GM21528 (cell line): ENCODE data around the gene CCDC80.
A peak's percentile ranks its signal among the peaks of the same experiment; 100 is the strongest.
"Not testable (repeated sequence)": the region's sequence is repeated elsewhere in the genome, so short reads cannot be mapped to it uniquely, and the experiment has no call there.

ENCODE experiments used
- ATAC-seq: cut with Tn5 transposase; IDR thresholded peaks from one replicate; pipeline ENCODE4 v1.9.1; 2021; ENCODE audit warnings: mild to moderate bottlenecking, moderate library complexity; ENCODE audit not compliant: unreplicated experiment, low FRiP score

CCDC80 gene

GRCh38 chr3:112667599-112667998 lies 26.7 kb upstream of the CCDC80 start:
- ATAC-seq: no peak

GRCh38 chr3:112665009-112665408 lies 24.1 kb upstream of the CCDC80 start:
- not testable (repeated sequence) for ATAC-seq

GRCh38 chr3:112656043-112656442 lies 15.1 kb upstream of the CCDC80 start:
- no peak for ATAC-seq

- ATAC-seq: no peak
These were observed 14.0 kb upstream of the CCDC80 start for GRCh38 chr3:112654979-112655378.

- ATAC-seq: no peak
These were observed 13.5 kb upstream of the CCDC80 start for GRCh38 chr3:112654492-112654891.

GRCh38 chr3:112653881-112654300 lies 12.9 kb upstream of the CCDC80 start:
- no peak for ATAC-seq

GRCh38 chr3:112653209-112653871 lies 12.4 kb upstream of the CCDC80 start:
- ATAC-seq: no peak

- ATAC-seq: no peak
These were observed 10.6 kb upstream of the CCDC80 start for GRCh38 chr3:112651516-112651915.

GRCh38 chr3:112651071-112651470 lies 10.1 kb upstream of the CCDC80 start:
- no peak for ATAC-seq

GRCh38 chr3:112650482-112650881 lies 9.5 kb upstream of the CCDC80 start:
- no peak for ATAC-seq

- ATAC-seq: no peak
These were observed 8.5 kb upstream of the CCDC80 start for GRCh38 chr3:112649478-112649735.

- ATAC-seq: no peak
These were observed 6.2 kb upstream of the CCDC80 start for GRCh38 chr3:112647122-112647521.

- ATAC-seq: no peak
These were observed 5.7 kb upstream of the CCDC80 start for GRCh38 chr3:112646623-112647022.

GRCh38 chr3:112644453-112644852 lies 3.5 kb upstream of the CCDC80 start:
- ATAC-seq: no peak

GRCh38 chr3:112643621-112644240 lies 2.8 kb upstream of the CCDC80 start:
- ATAC-seq: no peak

GRCh38 chr3:112642912-112643506 lies 2.1 kb upstream of the CCDC80 start:
- ATAC-seq: peak; percentile 78

- ATAC-seq: no peak
These were observed 540 bp downstream of the CCDC80 start for GRCh38 chr3:112640276-112640929.

GRCh38 chr3:112639455-112640225 lies 1.3 kb downstream of the CCDC80 start:
- ATAC-seq: no peak

GRCh38 chr3:112638327-112639020 lies 2.5 kb downstream of the CCDC80 start:
- no peak for ATAC-seq

GRCh38 chr3:112637700-112638099 lies 3.2 kb downstream of the CCDC80 start:
- no peak for ATAC-seq
